Lung microvascular endothelial cell (primary cell): Measurements from ENCODE around the gene CNTNAP2. TPM values are rescaled to one million over a fixed set of nuclear protein-coding genes. Genes with fewer than 3 reads are reported as not detected.

Source experiments
- DNase-seq, 2 donors: peaks; one replicate each; pipeline versions ENCODE4 v3.0.0 to v3.0.0-alpha.2; 2010; ENCODE audit warnings: low read depth in 2 of 2
- total RNA-seq: library from RNA; depleted of rRNA; stranded (reverse); fragments of >200 nt; gene quantifications from 2 replicates; pipeline ENCODE4 v1.2.1, GENCODE V29; 2014

CNTNAP2 gene
- total RNA-seq, 1 donor from 2014 or later, result under 0.01 TPM

- DNase-seq, result no peak
Observed at GRCh38 chr7:148234715-148235114, 2118.1 kb downstream of the CNTNAP2 start.

DNA sequence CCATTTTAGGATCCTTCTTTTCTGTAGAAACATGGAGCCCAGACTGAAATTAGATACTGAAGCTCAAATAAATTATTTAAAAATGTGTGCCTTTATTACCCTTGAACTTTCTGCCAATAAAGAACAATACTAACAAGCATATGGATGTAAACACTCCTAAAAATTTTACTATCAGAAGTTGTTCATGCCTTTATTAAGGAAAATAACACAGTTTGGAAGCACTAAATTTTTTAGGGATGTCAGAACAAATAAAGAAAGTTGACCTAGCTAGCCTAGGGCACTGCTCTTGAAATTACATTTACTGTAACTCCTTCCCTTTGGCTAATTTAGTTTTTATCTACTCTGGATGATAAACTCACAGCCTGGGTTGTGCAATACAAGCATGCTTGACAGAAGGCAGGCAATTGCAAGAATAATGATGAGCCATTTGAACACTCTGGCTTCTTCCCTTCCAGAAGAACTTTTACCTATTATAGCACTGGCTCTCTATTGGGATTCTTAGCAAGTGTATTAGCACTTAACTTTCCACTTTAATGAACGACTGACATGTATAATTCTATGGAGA, 2122.2 kb downstream of the CNTNAP2 start:
- no peak for DNase-seq

- no peak for DNase-seq
Observed at GRCh38 chr7:148241700-148242293, 2125.2 kb downstream of the CNTNAP2 start.

GRCh38 chr7:148242294-148242821, 2125.8 kb downstream of the CNTNAP2 start:
- DNase-seq, result peak; percentile 36 to 43

- no peak for DNase-seq
Observed at GRCh38 chr7:148245381-148245780, 2128.8 kb downstream of the CNTNAP2 start.

DNA sequence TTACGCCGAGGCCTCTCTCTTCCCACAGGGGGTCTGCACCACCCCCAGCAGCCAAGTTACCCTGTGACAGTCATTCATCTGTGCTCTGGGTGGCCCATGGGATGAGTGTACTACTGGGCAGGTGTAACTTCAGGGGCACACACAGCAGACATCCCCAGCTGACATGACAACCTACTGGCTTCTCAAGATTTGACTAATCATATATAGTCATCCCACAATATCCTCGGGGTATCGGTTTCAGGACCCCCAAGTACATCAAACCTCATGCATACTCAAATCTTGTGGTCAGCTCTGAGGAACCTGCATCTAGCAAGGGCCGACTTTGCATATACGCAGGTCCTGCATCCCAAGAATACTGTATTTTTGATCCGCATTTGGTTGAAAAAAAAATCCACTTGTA, 2137.0 kb downstream of the CNTNAP2 start:
- no peak for DNase-seq

DNA sequence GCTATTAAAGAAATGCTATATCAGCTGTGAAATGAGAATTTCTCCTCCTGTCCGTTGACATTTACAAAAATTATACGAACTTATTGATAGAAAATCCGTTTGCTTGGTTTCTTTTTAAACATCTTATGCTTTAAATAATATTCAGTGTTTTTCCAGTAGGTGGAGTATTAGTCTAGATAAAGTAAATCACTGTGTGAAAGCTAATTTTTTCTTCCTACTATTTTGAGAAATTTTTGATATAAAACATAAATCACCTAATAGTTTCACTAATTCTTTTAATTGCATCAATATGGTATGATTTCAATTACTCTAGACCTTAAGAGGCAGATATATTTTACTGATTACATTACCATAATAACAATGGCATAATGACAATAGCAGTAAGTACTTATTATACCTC, 2138.7 kb downstream of the CNTNAP2 start:
- DNase-seq, result no peak

GRCh38 chr7:148256433-148256832, 2139.8 kb downstream of the CNTNAP2 start:
- DNase-seq, result no peak

DNA sequence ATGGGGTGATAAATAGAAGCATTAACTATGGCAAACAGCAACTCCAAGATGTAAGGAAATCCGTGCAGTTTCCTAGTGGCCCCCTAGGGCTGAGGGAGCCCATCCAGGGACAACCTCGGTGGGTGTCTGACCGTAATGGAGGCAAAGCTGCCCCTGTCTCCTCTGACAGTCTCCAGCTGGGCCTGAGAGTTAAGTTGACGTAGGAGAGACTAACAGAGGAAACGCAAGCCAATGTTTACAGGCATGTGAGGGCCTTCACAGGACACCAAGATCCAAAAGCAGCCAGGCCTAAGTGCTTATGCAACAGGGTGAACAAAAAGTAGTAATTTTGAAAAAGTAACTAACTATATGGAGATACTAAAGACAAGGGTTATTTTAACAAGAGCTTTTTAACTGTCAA, 2144.0 kb downstream of the CNTNAP2 start:
- no peak for DNase-seq

DNA sequence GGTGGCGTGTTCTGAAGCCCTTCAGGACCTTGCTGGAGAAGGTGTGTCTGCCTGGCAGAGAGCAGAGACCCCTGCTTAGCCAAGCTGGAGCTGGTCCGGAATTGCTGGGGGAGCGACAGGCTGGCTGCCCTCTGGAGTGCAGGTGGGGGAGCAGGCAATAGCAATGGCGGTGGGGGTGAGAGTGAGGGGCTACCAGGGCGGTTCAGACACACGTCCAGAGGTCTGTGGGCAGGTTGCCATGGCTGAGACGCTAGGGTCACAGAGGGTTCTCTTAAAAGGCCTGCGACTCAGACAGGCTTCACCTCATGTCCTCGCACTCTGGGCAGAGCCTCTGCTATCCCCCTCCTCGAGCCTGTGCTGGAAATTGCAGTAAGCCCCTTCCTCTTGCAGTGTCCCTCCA, 2144.9 kb downstream of the CNTNAP2 start:
- no peak for DNase-seq

DNA sequence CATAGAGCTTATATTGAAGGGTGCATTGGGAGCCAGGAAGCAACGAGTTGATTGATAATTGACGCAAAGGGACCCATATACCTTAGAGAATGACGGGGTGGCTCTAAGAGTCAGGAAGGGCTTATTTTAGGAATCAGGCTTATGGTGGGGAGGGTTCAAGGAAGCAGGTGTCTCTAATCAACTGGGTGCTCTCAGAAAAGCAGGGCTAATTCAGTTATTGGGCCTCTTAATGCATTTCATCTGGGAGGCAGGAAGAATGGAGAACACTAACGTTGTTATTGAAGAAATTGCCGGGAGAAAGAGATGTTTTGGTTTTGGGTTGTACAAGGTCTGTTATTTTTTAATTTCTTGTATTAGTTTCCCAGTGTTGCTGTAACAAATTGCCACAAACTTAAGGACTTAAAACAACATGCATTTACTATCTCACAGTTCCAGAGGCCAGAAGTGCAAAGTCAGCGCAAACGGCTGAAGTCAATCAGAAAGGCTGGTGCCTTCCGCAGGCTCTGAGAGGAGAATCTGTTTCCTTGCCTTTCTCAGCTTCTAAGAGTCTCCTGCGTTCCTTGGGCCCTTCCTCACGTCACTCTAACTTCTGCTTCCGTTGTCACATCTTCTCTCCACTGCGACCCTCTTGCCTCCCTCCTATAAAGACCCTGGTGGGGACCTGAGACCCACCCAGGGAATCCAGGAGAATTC, 2145.5 kb downstream of the CNTNAP2 start:
- DNase-seq, result no peak

DNA sequence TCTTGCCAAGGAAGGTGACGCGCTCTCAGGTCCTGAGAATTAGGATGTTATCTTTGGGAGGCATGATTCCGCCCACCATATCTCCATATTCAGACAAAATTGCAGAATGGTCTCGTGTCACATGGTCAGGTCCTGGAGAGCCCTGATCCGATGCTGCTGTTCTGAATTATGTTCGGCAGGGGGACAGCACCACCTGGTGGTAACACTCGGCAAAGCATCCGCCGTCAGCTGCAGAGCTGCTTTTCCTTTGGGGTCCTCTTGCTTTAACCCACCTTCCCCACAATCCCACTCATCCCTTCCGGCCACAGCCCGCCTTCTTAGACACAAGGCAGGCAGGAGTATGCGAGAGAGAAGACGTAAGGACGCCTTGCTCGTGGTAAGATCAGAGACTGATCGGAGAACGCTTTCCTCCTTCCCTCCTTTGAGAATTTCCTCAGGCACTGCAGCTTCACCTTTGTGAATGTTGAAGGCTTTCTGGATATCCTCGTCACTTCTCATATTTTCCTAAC, 2146.2 kb downstream of the CNTNAP2 start:
- DNase-seq, result peak; percentile 46 to 51

DNA sequence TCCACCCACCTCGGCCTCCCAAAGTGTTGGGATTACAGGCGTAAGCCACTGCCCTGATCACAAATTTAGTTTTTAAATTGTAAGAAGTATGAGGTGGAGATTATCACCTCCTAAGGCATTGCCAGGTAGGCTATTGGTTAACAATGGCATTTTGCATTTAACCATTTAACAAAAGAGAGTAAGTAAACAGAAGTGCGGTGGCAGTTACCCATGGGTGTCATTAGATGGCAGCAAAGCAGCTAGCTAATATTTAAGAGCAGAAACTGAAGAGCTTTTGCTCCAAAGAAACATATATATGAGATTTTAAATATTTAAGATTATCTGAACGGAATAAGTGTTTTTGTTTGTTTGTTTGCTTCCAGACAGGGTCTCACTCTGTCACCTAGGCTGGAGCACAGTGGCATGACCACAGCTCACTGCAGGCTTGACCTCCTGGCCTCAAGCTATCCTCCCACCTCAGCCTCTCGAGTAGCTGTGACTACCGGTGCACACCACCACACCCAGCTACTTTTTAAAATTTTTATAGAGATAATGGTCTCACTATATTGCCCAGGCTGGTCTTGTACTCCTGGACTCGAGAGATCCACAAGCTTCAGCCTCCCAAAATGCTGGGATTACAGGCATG, 2148.4 kb downstream of the CNTNAP2 start:
- DNase-seq, result peak; percentile 42 to 46

GRCh38 chr7:148265896-148266295, 2149.3 kb downstream of the CNTNAP2 start:
- DNase-seq, result no peak

DNA sequence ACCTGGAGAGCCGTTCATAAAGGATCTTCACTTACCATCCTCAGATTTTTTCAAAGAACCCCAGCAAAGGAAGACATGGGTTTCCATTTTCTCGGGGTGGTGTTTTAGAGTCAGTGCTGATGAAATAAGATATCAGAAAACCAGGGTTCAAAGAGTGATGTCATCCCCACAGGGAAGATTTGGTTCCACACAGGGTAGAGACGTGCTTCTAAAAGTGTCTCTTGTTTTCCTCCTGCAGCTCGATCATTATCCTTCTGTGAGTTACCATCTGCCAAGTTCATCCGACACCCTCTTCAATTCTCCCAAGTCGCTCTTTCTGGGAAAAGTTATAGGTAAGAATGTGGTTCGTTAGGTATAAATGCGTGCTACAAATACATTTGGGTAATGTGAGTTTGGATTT, 2150.2 kb downstream of the CNTNAP2 start:
- no peak for DNase-seq

DNA sequence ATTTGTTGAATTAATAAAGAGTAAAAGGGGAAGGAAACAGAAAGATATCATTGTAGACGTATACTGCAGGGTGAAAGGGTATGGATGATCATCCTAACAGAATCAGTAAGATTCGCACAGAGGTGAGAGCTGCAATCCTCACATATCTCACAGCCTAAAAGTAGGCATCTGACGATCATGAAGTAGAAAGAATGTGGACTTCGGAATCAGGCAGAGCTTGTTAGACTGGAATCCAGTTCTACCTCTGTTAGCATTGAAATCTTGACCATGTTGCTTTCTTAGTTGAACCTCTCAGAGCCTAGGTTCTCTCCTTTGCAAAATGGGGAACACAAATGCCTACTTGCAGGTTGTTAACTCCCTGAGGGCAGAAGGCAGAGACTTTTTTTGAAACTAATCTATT, 2154.0 kb downstream of the CNTNAP2 start:
- no peak for DNase-seq

DNA sequence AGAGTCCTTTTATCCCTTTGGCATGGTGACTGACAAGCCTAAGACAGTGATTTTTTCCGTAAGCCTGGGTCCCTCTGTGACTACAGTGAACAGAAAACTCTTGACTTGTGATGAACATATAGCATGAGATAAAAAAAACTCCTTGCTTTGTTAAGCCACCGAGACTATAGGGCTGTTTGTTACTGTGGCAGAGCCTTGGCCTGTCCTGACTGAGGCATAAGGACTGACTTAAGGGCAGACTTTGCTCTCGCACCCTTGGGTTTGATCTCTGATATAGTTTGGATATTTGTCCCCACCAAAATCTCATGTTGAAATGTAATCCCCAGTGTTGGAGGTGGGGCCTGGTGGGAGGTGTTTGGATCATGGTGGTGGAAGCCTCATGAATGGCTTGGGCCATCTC, 2157.5 kb downstream of the CNTNAP2 start:
- DNase-seq, result no peak

DNA sequence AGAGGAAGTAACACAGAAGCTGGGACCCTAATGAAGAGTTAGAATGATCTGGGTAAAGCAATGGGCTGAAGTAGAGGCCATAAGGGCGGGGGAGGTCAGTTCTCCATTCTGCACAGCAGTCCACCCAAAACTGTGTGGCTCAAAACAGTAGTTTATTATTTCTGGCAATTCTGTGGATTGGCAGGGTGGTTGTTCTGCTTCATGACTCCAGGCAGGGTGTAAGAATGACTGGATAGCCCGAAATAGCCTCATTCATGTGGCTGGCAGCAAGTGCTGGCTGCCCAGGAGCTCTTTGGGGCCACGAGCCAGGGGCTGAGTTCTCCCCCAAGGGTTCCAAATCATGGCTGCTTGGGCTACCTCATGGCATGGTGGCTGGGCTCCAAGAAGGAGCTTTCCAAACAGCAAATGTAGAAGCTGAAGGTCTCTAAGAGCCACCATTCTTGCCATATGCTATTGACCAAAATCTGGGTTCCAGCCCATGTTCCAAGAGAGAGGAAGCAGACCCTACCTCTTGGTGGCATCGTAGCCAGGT, 2158.8 kb downstream of the CNTNAP2 start:
- DNase-seq, result no peak

GRCh38 chr7:148276314-148277041, 2159.9 kb downstream of the CNTNAP2 start:
- DNase-seq, result no peak

- DNase-seq, result no peak
Observed at GRCh38 chr7:148277042-148277660, 2160.6 kb downstream of the CNTNAP2 start.

DNA sequence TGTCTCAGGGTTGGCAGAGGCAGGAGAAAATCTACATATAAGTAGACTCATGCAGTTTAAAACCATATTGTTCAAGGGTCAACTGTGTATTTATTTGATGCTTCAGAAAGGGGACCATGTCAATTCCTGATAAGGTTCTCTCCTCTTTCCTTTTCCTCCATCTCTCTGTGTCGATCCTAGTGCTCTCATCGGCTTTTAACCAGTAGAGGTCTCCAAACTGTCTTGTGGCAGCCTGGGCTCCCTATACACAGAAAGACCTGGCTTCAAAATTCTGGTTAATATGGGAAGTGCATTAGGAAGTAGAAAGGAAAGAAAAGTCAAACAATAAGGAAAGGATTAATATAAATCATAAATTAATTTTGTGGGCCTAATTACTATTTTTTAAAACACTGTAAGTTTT, 2169.5 kb downstream of the CNTNAP2 start:
- no peak for DNase-seq
